Kidney glomerular epithelial cell (primary cell): ENCODE measurements around the gene TSHR.

Source experiments
- DNase-seq: peaks from one replicate; lab custom pipeline; 2025; lab: John Stamatoyannopoulos, UW

TSHR gene

DNA sequence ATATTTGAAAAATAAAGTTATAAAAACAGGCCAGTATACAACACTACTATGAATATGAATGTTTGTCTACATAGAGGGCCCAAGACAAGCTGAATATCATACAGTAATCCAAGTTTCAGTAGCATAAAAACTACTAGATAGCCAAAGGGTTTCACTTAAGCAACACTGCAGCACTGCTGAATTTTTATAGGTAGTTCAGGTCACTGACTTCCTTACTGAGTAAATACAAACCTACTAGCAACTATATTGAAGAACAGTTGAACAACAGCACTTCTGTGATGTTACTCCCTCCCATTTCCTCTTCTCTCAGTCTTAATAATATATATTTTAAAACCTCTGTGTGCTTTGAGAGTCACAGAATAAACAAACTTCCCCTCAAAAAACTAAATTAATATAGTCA lies 222.6 kb downstream of the TSHR start:
- DNase-seq: no peak

DNA sequence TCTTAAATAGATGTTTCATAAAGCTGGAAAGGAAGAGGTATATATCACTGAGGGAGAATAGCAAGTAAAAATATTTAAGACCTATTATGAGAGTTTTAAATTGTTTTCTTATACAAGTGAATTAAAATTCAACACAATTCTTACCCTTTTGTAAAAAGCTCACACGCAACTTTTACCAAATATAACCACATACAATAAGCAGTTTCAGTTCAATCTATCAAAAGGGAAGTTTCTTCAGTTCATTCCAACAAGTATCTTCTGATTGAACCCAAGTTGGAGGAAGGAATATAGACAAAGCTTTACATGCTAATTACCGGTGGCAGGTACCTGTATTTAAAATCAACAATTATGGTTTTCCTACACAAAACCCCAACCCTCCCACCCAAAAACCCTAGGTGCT lies 224.2 kb downstream of the TSHR start:
- no peak for DNase-seq

DNA sequence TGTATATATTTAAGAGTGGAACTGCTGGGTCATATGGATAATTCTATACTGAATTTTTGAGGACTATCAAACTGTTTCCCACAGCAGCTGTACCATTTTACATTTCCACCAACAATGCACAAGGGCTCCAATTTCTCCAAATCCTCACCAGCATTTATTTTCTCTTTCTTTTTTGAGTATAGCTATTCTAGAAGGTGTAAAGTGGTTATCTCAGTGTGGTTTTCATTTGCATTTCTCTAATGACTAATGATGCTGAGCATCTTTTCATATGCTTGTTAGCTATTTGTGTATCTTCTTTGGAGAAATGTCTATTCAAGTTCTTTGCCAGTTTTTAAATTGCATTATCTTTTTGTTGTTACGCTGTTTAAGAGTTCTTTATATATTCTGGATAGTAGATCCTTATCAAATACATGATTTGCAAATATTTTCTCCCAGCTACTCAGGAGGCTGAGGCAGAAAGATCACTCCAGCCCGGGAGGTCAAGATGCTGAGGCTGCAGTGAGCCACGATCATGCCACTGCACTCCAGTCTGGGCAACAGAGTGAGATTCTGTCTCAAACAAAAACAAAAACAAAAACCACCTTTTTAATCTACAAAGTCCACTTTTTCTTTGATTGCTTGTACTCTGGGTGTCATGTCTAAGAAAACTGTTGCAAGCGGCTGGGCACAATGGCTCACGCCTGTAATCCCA lies 232.6 kb downstream of the TSHR start:
- DNase-seq: no peak

DNA sequence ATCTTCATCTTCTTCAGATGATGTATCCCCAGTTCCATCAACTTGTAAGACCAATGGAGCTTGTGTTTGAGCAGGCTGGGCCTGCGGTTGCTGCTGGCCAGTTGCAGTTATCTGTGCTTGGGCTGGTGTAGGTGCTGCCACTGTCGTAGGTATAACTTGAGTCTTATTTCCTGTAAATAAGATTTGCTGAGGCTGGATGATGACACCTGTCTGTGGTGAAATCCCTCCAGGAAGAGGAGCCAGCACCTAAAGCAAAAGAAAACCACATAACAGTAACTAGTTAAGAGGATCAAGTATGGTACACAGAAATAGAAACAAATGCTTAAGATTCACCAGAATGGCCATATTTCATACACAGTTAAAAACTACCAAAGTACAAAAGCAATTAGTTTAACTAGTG lies 237.2 kb downstream of the TSHR start:
- DNase-seq: no peak

DNA sequence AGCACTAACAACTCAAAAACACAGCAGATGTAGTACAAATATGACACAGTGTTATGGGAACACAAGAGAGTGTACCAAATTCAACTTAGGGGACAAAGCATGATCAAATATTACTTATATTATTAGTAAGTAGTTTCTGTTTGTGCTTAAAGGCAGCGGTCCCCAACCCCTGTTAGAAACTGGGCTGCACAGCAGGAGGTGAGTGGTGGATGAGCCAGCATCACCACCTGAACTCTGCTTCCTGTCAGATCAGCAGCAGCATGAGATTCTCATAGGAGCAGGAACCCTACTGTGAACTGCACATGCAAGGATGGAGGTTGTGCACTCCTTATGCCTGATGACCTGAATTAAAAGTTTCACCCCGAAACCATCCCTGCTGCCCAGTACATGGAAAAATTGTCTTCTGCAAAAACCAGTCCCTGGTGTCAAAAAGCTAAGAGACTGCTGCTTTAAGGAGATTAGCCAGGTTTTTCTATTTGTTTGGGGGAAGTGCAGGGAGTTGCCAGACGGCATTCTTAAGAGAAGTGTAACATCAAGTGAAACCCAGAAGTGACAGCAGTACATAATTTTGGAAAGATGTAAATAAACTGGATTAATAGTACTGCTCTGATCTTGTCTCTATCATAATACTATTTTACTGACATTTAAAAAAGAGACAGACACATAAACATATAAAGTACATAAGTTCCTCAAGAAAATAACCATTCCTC lies 238.7 kb downstream of the TSHR start:
- no peak for DNase-seq
